Ovary (tissue), 3 donors: ENCODE data around the gene ZPBP.

Experiments used
- CTCF ChIP-seq, 3 donors: fragments of 450-650 bp in 2 of 3; fragments of 200-600 bp in 1 of 3; IDR thresholded peaks; one replicate each; pipeline versions ENCODE4 v1.5.1 to v1.8.0; 2016 to 2022; ENCODE audit warnings: antibody characterized with exemption in 3 of 3, mild to moderate bottlenecking in 1 of 3
- EP300 ChIP-seq: sonication (generic); formaldehyde crosslinking; IDR thresholded peaks from one replicate; pipeline ENCODE4 v1.6.1; 2017; ENCODE audit warnings: antibody characterized with exemption
- POLR2A ChIP-seq: fragments of 450-650 bp; IDR thresholded peaks from one replicate; pipeline ENCODE4 v1.6.1; 2017; ENCODE audit warnings: antibody characterized with exemption, mild to moderate bottlenecking, moderate library complexity
- donor health status: DM: no; HTN: no; CAD: no.

GRCh38 chr7:49911909-49912308, 181.1 kb downstream of the ZPBP start:
- TF ChIP-seq POLR2A (no peak), CTCF (IDR thresholded peaks at IDR 0.05) (no peak), EP300 (no peak)
